Astrocyte of the spinal cord (primary cell): Measurements from ENCODE around the gene NEURL4.
A peak's percentile ranks its signal among the peaks of the same experiment; 100 is the strongest.

Experiments
- DNase-seq: peaks from one replicate; pipeline ENCODE4 v3.0.0; 2011; ENCODE audit warnings: low read depth, low spot score
- H3K4me3 ChIP-seq: 2 replicates; pipeline ENCODE4 v1.5.1; 2011; ENCODE audit warnings: low read depth, mild to moderate bottlenecking, low read length, moderate library complexity
- CTCF ChIP-seq: IDR thresholded peaks from 2 replicates; pipeline ENCODE4 v1.5.1; 2012; ENCODE audit warnings: low read depth, mild to moderate bottlenecking, low read length, inconsistent platforms
- in situ Hi-C: cut with HindIII; loops from 2 replicates; pipeline ENCODE4 v1.10.0; 2017; ENCODE audit warnings: low sequenced_read_pairs

The NEURL4 gene

GRCh38 chr17:7304179-7304578, 25.0 kb downstream of the NEURL4 start:
- no peak overlapping the region for H3K4me3 ChIP-seq
- DNase-seq = no peak
- in situ Hi-C loops = no loop called here
- no peak for TF ChIP-seq CTCF

GRCh38 chr17:7296189-7296861, 32.8 kb downstream of the NEURL4 start:
- TF ChIP-seq CTCF = peak; percentile 85
- H3K4me3 ChIP-seq = no peak overlapping the region
- in situ Hi-C loops = no loop called here
- peak; percentile 68 for DNase-seq

GRCh38 chr17:7295230-7296180, 33.6 kb downstream of the NEURL4 start:
- DNase-seq = no peak
- no peak for TF ChIP-seq CTCF
- in situ Hi-C loops = no loop called here
- H3K4me3 ChIP-seq = no peak overlapping the region

- H3K4me3 ChIP-seq = peak within 1 kb of the TSS; percentile 12
- no peak for DNase-seq
- TF ChIP-seq CTCF = no peak
- in situ Hi-C loops = no loop called here
Observed at GRCh38 chr17:7294614-7295153, 34.5 kb downstream of the NEURL4 start, which contains the start of gene YBX2. Gene YBX2, minus strand, starts transcription at chr17:7294639. Its CDS starts 139 bp downstream, at chr17:7294500.

- H3K4me3 ChIP-seq = no peak overlapping the region
- in situ Hi-C loops = no loop called here
- TF ChIP-seq CTCF = no peak
- DNase-seq = no peak
Observed at GRCh38 chr17:7293816-7294613, 35.1 kb downstream of the NEURL4 start.

GRCh38 chr17:7293159-7293558, 36.0 kb downstream of the NEURL4 start:
- TF ChIP-seq CTCF = no peak
- in situ Hi-C loops = no loop called here
- DNase-seq = no peak
- H3K4me3 ChIP-seq = no peak overlapping the region
